T-helper 2 cell treated with Interferon-gamma antibody and Interleukin-4, amounts not matched to agents 100 ng/mL and 5 ng/mL, for 36 hours (primary cell): ENCODE data around the gene ETFA. TPM values are rescaled to one million over a fixed set of nuclear protein-coding genes. Genes with fewer than 3 reads are reported as not detected.

ENCODE experiments used
- intact Hi-C: fragments of 100-400 bp; cut with micrococcal nuclease; formaldehyde crosslinking; loops from one replicate; pipeline ENCODE4 v1.15.1; 2023
- total RNA-seq: library from RNA; stranded (reverse); gene quantifications from 2 replicates; pipeline ENCODE4 v1.2.3, GENCODE V29; 2022

The ETFA gene
- 119 and 121 TPM in 2 replicates for total RNA-seq

GRCh38 chr15:76311100-76311953 is at the start of gene ETFA:
Gene ETFA, minus strand, starts transcription at chr15:76311469. Its CDS starts 81 bp downstream, at chr15:76311388.
- intact Hi-C loops, result loop anchor here (2.0 kb wide), 2 partner anchors 25 kb away; partner anchors contain the start of gene ISL2

GRCh38 chr15:76360416-76360815 is 49.1 kb upstream of the ETFA start:
- intact Hi-C loops, result loop anchor here (10.0 kb wide), 1 partner anchor 64 kb away; no protein-coding TSS in a partner anchor

GRCh38 chr15:76359152-76359551 is 47.9 kb upstream of the ETFA start:
- intact Hi-C loops, result no loop called here

GRCh38 chr15:76358453-76358852 is 47.2 kb upstream of the ETFA start:
- intact Hi-C loops, result no loop called here

GRCh38 chr15:76354823-76355440 is 43.7 kb upstream of the ETFA start:
- intact Hi-C loops, result no loop called here

GRCh38 chr15:76353903-76354302 is 42.6 kb upstream of the ETFA start:
- intact Hi-C loops, result no loop called here

GRCh38 chr15:76353023-76353577 is 41.8 kb upstream of the ETFA start:
- intact Hi-C loops, result no loop called here

- intact Hi-C loops, result no loop called here
Observed at GRCh38 chr15:76349301-76350070, 38.2 kb upstream of the ETFA start.

GRCh38 chr15:76347482-76348055 is 36.3 kb upstream of the ETFA start:
- intact Hi-C loops, result no loop called here

- intact Hi-C loops, result no loop called here
Observed at GRCh38 chr15:76346669-76347481, 35.6 kb upstream of the ETFA start.

GRCh38 chr15:76345880-76346668 is 34.8 kb upstream of the ETFA start:
- intact Hi-C loops, result no loop called here

GRCh38 chr15:76345583-76345879 is 34.3 kb upstream of the ETFA start:
- intact Hi-C loops, result no loop called here

- intact Hi-C loops, result no loop called here
Observed at GRCh38 chr15:76344893-76345582, 33.8 kb upstream of the ETFA start.

- intact Hi-C loops, result no loop called here
Observed at GRCh38 chr15:76343313-76343996, 32.2 kb upstream of the ETFA start.

- intact Hi-C loops, result no loop called here
Observed at GRCh38 chr15:76342382-76343201, 31.3 kb upstream of the ETFA start.

GRCh38 chr15:76342058-76342381 is 30.8 kb upstream of the ETFA start:
- intact Hi-C loops, result no loop called here

GRCh38 chr15:76341366-76342057 is 30.2 kb upstream of the ETFA start:
- intact Hi-C loops, result no loop called here
